Thyroid gland (tissue), 4 donors: ENCODE results near the gene IDH3G. TPM values are rescaled to one million over a fixed set of nuclear protein-coding genes. Genes with fewer than 3 reads are reported as not detected.

Experiments
- DNase-seq, 2 donors: peaks; one replicate each; pipeline ENCODE4 v3.0.0-alpha.2; 2019
- H3K27ac ChIP-seq, 3 donors: fragments of 200-600 bp; sonication (generic); 1 replicate in 2 of 3; 2 replicates in 1 of 3; pipeline ENCODE4 v1.5.1; 2016 to 2019; ENCODE audit warnings: mild to moderate bottlenecking in 1 of 3, moderate library complexity in 1 of 3
- H3K27me3 ChIP-seq: fragments of 200-600 bp; sonication (generic); one replicate; pipeline ENCODE4 v1.5.1; 2019
- H3K36me3 ChIP-seq, 2 donors: fragments of 200-600 bp; sonication (generic); one replicate each; pipeline ENCODE4 v1.5.1; 2016 to 2019
- H3K4me1 ChIP-seq, 2 donors: fragments of 200-600 bp; sonication (generic); one replicate each; pipeline ENCODE4 v1.5.1; 2017 to 2019
- H3K4me3 ChIP-seq, 3 donors: fragments of 200-600 bp; sonication (generic); replicated peaks in 1 of 3; 1 replicate in 2 of 3; 2 replicates in 1 of 3; pipeline ENCODE4 v1.5.1; 2016; ENCODE audit warnings: mild to moderate bottlenecking in 1 of 3
- H3K9me3 ChIP-seq: fragments of 200-600 bp; sonication (generic); one replicate; pipeline ENCODE4 v1.5.1; 2017
- CTCF ChIP-seq, 6 experiments: fragments of 200-600 bp in 3 of 6; fragments of 450-650 bp in 3 of 6; sonication (generic) in 3 of 6; IDR thresholded peaks; one replicate each; pipeline ENCODE4 v1.5.1; 2016 to 2019; ENCODE audit warnings: antibody characterized with exemption in 6 of 6, mild to moderate bottlenecking in 2 of 6, inconsistent platforms in 1 of 6, moderate library complexity in 1 of 6
- POLR2A ChIP-seq, 2 donors: fragments of 450-650 bp; IDR thresholded peaks; one replicate each; pipeline ENCODE4 v1.6.1; 2017; ENCODE audit warnings: antibody characterized with exemption in 2 of 2, mild to moderate bottlenecking in 2 of 2, moderate library complexity in 1 of 2
- WGBS, 2 donors: methylation state at CpG; one replicate each; pipeline ENCODE4 v1.1.5; 2017; 5-methylcytosine and 5-hydroxymethylcytosine counted together
- intact Hi-C: fragments of 100-400 bp; cut with DNase I; formaldehyde crosslinking; loops from one replicate; pipeline ENCODE4 v1.15.1; 2023
- total RNA-seq, 4 donors: library from RNA; depleted of rRNA; stranded (reverse); fragments of >200 nt; gene quantifications; one replicate each; pipeline ENCODE4 v1.2.3, GENCODE V29; 2016

The IDH3G gene
- total RNA-seq, 4 donors from 2014 or later, result 77.7 to 148 (median 115) TPM

DNA sequence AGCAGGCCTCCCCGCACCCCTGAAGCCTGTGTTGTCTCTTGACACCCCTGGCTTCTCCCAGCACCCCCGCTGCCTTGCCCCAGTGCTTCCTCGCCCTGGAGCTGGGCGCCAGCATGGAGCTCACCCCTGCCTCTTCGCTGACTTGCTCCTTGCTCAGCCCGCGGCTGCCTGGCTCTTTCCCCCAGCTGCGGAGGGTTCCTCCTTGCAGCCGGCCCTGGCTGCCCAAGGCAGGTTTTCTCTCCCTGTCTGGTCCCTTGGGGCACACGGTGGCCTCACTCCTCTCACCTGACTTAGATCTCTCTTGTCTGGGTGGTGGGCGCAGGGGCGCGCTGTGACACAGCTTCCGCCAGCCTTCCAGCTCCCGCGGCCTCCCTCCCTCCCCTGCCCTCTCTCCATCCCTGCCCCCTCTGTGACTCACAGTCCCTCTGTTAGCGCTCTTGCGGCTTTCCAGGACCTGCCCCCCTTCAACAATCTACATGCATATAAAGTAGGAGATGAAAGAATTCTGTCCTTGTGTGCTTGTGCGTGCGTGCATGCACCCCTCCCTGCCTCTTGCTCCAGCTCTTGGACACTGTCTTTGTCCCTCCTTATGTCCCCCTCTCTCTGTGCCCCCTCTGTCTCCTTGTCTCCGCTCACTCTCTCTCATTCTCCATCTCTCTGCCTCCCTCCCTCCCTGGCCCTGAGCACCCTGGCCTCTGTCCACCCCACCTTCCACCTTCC, 27.9 kb downstream of the IDH3G start:
- TF ChIP-seq POLR2A (IDR thresholded peaks at IDR 0.05) (no peak), CTCF (IDR thresholded peaks at IDR 0.05) (no peak)
- H3K36me3 ChIP-seq, result no peaks in the 10 kb centered on the region
- no peaks in the 10 kb centered on the region for H3K4me1 ChIP-seq
- no peak for DNase-seq
- WGBS, 2 donors, result 39 to 52% methylated on average over 12 to 21 of the region's 21 CpGs
- no peaks in the 10 kb centered on the region for H3K27me3 ChIP-seq
- no peaks in the 10 kb centered on the region for H3K9me3 ChIP-seq
- no peak overlapping the region for H3K4me3 ChIP-seq
- intact Hi-C loops, result loop anchor here (5.0 kb wide), 1 partner anchor 186 kb away; no protein-coding TSS in a partner anchor
- no peak overlapping the region for H3K27ac ChIP-seq

GRCh38 chrX:153765138-153766079, 28.8 kb downstream of the IDH3G start:
- H3K27ac ChIP-seq, result no peak overlapping the region
- no peak for DNase-seq
- intact Hi-C loops, result loop anchor here (5.0 kb wide), 1 partner anchor 187 kb away; no protein-coding TSS in a partner anchor

DNA sequence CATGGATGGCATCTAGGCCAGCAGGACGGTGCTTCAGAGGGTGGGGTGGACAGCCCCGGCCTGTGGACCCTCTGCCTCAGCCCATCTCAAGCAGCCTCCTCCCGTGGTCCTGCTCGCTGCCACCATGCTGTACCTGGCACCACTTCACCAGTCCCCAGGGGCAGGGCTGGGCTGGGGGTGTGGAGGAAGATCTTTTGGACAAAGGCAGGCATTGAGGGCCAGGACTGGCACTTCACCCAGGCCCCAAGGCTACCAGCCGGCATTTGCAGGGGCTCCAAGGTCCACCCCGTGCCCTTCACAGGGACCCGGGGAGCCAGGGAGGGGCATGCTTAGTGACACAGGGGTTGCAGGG, 29.4 kb downstream of the IDH3G start:
- no peak overlapping the region for H3K4me3 ChIP-seq
- H3K27ac ChIP-seq, result no peak overlapping the region
- no peaks in the 10 kb centered on the region for H3K9me3 ChIP-seq
- no peak for TF ChIP-seq CTCF (IDR thresholded peaks at IDR 0.05)
- no peak for TF ChIP-seq POLR2A (IDR thresholded peaks at IDR 0.05)
- WGBS, 2 donors, result no CpG with 5 or more reads among the region's 7 CpGs
- H3K27me3 ChIP-seq, result no peaks in the 10 kb centered on the region
- intact Hi-C loops, result loop anchor here (5.0 kb wide), 1 partner anchor 188 kb away; no protein-coding TSS in a partner anchor
- no peak for DNase-seq
- no peaks in the 10 kb centered on the region for H3K4me1 ChIP-seq
- H3K36me3 ChIP-seq, result no peaks in the 10 kb centered on the region

More at GRCh38 chrX:153765138-153766079, 28.8 kb downstream of the IDH3G start:
- Histone ChIP-seq H3K9me3 (no peaks in the 10 kb centered on the region), H3K4me3 (no peak overlapping the region), H3K27me3 (no peaks in the 10 kb centered on the region), H3K36me3 (no peaks in the 10 kb centered on the region), H3K4me1 (no peaks in the 10 kb centered on the region)
- TF ChIP-seq POLR2A (IDR thresholded peaks at IDR 0.05), result no peak
- TF ChIP-seq CTCF (IDR thresholded peaks at IDR 0.05), result no peak
- 63 to 80% methylated on average over 3 of the region's 27 CpGs for WGBS, 2 donors

DNA sequence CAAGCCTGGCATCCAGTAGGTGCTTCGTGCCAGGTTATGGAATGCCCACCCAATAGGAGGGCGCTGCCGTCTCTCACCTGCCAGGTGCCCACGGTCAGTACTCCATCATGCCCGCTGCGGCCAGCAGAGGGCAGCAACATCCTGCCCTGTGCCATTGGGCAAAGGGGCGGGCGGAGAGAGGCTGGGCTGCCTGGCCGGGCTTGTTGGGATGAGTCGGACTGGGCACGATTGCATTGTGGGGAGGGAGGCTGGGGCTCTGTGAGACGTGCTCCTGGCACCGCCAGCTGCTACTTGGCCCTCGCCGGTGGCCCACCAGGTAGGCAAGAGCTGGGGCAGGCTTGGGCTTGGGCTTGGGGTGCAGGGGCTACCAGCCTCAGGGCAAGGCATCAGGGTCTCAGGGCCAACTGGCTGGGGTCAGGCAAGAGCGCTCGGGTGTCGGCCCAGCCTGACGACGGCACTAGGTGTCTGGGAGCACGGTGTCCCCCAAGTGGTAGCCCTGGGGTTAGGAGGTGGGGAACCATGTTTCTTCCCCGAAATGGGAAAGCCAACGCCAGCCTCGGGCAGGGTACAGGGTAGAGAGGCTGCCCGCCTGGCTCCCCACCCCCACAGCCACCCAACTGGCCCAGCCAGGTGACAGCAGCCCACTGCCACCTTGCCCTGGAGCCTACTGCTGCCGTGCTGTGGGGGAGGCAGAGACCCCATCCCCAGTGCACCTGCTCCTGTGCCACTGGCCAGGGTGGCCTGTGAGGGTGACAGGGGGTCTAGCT, 30.0 kb downstream of the IDH3G start, which contains the start of gene PLXNB3:
PLXNB3 (plus strand) TSS at position 261 of the 767 bp plus-strand sequence. CDS start 1,287 bp downstream, outside the sequence.
- Histone ChIP-seq H3K27me3 (no peaks in the 10 kb centered on the region), H3K4me1 (no peaks in the 10 kb centered on the region), H3K9me3 (no peaks in the 10 kb centered on the region), H3K4me3 (no peak within 1 kb of the TSS), H3K36me3 (no peaks in the 10 kb centered on the region), H3K27ac (no peak within 1 kb of the TSS)
- WGBS, 2 donors, result 20% methylated on average over 1 of the region's 26 CpGs; no CpG with 5 or more reads in 1 of the 2 donors
- intact Hi-C loops, result no loop called here
- peak; percentile 49 to 81 (median 65) for TF ChIP-seq CTCF (IDR thresholded peaks at IDR 0.05)
- TF ChIP-seq POLR2A (IDR thresholded peaks at IDR 0.05), result no peak
- DNase-seq, result peak; percentile 69 to 71
